Measurements from ENCODE around the gene LCE2B.

The LCE2B gene

DNA sequence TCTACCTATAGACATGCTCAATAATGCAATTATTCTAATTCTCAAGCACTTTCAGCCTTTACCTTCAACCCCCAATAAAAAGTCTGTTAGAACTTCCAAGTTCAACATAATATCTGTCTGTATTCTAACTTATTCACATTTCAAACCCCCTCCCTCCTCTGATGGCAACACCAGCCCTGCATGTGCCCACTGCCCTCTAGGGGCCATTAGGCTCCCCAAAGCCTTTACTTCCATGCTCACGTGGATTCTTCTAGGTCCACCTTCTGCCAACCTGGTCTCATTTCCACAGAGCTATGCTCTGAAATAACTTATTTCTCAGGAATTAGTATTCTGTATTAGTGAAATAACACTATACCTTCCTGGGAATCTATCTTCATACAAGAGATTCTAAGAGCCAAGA, 49.7 kb downstream of the LCE2B start:
- DNase-seq (ENCODE audit: low spot score): no peak
